GM15510 (cell line): ENCODE data around the gene CLDN1.

Experiments
- POLR2A ChIP-seq: IDR thresholded peaks from 3 replicates; pipeline ENCODE4 v1.6.1; 2011; ENCODE audit warnings: borderline replicate concordance; ENCODE audit not compliant: insufficient read length; ENCODE audit errors: extremely low read depth

CLDN1 gene

DNA sequence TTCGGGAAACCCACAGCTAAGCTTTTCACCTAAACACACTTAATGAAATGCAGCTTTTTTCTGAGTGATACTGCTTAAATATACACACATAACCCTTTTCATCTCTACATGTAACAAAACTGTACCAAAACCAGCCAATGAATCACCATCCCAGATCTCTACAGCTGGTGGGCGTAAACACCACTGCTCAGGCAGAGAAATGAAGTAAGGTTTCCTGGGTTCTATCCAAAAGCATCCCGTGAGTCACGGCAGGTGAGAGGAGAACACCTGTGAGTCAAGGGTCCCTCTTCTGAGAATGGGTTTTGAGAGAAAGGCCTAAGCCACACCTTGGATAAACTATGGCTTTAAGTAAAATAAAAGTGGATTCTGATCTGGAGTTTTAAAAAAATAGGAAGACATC lies 2.6 kb downstream of the CLDN1 start:
- no peak for TF ChIP-seq POLR2A

DNA sequence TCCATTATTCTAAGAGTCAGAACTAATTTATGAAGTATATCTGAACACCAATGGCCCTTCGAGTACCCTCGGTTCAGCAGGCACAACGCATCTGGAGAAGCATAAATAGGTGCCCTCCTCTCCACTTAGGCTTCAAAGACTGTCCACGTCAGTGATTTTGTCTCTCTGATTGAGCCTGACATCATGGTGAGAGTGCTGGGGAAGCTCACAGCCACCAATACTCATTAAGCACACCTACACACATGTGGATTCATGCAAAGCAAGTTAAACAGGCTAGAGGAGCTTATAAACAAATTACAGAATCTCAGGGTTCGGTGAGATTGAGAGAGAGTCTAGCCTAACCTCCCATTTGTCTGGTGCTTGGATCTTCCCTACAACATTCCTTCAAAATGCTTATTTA lies 3.6 kb downstream of the CLDN1 start:
- TF ChIP-seq POLR2A, result no peak

DNA sequence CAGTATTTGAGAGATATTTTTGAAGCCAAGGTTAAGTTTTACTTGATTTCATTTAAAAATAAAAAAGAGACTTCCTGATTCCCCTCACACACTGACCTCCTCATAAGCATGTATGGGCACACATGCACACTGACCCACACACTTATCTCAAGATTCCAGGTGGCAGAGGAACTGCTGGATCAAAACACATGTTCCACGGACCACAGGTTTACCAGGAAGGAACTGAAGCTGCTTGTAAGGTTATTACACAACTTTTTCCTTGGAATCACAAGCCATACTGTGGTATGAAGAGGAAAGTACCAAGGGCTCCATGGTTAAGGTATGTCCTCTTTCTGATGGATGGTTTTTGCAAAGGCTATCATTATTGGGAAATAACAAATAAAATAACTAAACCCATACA lies 7.5 kb downstream of the CLDN1 start:
- no peak for TF ChIP-seq POLR2A

DNA sequence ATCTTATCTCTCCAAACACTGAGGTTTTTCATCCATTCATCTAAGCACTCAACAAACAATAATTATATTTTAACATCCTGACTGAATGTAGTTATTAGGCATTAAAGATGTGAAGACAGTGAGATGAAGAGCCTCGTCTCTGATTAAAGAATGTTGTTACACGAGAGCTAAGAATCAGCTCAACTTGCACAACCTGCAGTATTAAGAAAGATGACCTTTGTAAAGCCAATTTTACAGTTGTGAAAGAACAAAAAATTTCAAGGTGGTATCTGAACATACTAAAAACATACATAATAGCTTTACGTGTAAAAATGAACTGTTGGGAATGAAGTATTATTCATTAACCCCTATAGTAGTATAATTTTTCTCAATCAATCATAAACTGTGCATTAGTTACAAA lies 12.8 kb downstream of the CLDN1 start:
- TF ChIP-seq POLR2A, result no peak

DNA sequence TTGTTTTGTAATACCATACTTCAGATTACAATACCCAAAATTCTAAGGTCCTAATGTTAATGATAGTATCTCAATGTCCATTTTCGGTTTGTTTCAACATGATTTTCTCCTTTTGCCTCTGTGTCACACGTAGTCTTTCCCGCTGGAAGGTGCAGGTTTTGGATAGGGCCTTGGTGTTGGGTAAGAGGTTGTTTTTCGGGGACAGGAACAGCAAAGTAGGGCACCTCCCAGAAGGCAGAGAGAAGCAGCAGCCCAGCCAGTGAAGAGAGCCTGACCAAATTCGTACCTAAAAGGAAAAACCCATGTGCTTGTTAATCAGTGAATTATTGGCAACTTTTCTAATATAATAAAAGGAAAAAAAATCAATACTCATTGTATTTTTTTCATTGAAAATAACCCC lies 14.1 kb downstream of the CLDN1 start:
- no peak for TF ChIP-seq POLR2A

DNA sequence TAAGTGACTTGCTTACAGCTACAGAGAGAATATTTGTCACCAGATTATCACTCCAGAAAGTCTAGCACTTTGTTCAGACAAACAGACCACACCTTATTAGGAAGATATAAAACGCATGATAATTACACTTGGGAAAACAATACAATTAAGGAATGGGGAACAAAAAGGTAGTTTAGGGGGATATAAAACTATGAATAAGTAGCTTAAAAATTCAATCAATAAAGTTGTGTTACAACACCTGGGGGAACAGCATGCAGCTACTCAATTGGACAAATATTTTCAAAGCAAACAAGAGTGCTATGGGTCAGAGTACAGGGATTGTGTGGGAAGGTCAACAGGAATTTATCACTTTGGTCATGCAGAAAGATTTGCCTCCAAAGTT lies 15.1 kb downstream of the CLDN1 start:
- no peak for TF ChIP-seq POLR2A

DNA sequence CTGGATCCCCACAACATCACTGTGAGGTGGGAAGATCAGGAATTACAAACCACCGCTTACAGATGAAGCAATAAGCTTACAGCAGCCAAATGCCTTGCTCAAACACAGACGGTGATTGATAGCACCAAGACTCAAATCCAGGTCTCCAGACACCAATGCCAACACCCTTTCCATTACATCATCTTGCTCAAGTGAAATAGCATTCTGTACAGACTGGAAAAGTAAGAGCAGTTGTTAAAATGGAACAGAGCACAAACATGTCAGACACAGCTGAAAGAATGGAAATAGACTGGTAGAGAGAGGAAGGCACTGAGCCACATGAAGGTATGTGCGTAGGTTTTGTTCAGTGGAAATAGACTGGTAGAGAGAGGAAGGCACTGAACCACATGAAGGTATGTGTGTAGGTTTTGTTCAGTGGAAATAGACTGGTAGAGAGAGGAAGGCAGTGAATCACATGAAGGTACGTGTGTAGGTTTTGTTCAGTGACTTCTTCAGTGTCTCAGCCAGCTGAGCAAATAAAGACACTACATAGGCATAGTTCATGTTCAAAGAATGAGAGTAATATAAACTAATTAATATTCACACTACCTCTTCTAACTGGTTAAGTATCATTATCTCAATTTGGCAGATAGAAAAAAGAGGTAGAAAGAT lies 15.6 kb downstream of the CLDN1 start:
- TF ChIP-seq POLR2A, result no peak

DNA sequence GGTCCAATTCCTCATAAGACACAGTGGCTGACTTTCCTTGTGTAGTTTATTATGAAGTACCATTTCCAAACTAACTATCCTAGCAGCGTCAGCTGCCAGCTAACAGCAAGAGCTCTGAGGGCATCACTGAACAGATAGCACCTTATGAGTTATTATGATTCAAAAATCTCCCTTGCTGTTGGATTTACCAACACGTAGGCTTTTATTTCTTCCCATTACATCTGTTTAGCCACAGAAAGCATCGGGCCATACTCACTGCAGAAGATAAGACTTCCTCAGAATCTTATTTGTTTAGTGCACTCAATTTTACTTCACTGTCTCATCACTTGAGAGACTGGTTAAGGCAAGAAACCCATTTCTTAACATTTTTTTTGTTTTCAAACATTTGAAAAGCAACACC lies 16.2 kb downstream of the CLDN1 start:
- TF ChIP-seq POLR2A, result no peak

DNA sequence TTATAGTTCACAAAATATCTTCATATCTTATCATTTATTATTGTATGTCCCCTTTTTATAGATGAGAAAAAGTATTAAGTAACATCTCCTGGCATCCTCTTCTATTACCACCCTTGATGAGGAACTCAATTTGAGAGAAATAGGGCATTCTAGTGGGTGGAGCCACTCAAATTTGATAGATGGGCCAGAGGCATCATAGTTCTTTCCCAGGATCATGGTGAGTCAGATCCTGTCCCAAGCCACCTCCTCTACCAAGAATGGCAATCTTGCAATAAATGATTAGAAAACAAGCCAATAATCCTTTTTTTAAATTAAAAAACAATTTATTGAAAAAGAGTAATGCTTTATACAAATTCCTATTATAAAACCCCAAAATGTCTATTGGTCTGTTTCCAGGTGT lies 16.8 kb downstream of the CLDN1 start:
- TF ChIP-seq POLR2A, result no peak

DNA sequence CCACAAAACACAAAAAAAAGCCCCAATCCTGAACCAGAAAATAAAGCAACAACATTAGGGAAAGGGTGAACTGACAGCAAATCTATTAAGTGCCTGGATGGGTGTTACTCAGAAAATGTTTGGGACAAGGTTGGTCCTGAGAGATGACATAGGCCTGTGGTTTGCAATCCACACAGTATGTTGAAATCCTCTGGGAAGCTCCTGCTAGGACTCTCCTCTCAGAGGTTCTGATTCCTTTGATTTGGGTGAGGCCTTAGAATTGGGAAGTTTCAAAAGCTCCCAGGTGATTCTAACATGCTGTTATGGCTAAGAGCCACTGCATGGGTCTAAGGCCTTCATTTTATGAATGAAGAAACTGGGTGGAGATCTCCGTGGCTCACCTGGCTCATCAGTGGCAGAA lies 18.4 kb downstream of the CLDN1 start:
- no peak for TF ChIP-seq POLR2A

DNA sequence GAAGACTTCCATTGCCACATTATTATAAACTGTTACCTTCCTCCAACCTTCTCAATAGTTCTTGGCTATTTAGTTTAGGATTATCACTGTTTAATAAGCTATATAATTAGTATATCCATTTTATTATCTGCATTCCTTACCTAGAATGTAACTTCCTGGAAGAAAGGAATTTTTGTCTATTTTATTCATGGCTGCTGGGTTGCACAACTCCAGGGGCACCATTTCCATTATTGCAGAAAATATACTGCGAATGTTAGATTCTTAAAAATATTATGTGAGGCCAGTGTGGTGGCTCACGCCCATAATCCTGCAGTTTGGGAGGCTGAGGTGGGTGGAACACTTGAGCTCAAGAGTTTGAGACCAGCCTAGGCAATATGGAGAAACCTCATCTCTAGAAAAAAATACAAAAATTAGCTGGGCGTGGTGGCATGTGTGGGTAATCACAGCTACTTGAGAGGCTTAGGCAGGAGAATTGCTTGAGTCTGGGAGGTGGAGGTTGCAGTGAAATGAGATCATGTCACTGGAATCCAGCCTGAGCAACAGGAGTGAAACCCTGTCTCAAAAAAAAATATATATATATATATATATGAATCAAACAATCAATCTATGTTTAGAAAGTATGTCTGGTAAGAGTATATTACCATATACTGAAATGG lies 19.9 kb downstream of the CLDN1 start:
- TF ChIP-seq POLR2A, result no peak

DNA sequence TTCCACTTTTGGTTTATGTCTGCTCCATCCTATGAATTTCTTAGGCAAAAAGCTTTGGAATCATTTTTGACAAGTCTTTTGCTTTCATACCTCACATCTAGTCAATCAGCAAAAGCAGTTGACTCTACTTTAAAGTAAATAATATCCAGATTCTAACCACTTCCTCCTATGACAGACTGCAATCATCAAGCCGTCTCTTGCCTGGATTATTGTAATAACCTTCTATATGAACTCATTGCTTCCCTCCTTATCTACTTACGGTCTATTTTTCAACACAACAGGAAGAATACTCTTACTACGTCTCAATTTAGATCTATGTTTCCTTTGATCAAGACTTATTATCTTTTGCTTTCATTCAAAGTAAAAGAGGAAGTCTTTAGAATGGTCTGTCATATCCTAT lies 20.7 kb downstream of the CLDN1 start:
- no peak for TF ChIP-seq POLR2A

DNA sequence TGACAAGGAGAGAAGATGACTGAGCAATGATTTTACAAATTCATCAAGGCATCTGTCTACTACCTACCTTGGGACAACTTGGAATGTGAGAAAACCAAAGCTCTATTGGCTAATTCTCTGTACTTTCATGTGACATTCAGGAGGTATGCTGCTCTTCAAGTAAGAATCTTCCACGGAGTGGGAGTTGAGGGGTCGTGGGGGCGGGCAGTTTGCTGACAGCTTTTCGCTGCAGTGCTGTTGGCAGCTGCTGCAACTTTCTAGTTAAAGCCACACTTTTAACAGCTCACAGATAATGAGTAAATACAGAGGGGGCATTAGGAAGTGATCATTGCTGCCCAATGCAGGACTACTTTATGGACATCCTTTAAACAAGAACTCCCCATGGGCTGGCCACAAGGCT lies 22.3 kb downstream of the CLDN1 start:
- TF ChIP-seq POLR2A, result no peak

DNA sequence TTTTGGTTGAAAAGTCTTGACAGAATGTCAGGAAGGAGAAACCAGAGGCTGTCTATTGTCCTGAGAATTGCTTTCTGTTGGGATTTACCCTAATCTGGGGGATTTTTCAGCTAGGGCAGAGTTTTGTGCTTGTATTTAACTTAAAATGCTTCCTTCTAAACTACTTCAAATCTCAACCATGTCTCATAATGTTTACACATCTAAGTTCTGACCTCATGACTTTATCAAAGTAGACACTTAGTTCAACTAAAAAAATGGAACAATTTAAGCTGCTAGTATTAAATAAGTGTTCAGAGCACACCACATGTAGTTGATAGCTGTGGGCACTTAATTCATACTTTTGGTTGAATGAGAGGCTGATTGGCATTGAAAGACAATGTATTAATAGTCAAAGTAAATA lies 28.2 kb downstream of the CLDN1 start:
- TF ChIP-seq POLR2A, result no peak

DNA sequence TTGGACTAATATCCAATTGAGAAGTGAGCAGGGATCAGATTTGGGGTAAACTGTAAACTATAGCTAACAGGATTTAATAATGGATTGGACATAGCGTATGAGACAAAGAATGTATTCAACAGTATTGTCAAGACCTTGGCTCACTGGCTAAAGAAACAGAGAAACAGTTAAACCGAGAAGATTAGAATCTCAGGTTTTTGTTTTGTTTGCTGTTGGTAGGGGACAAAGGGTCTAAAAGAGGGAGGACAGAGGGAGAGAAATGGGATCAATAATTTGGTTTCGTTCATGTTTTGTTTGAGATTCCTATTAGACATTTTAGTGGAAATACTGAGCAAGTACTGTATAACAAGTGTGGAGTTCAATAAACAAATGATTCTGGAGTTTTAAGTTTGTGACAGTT lies 28.6 kb downstream of the CLDN1 start:
- no peak for TF ChIP-seq POLR2A

DNA sequence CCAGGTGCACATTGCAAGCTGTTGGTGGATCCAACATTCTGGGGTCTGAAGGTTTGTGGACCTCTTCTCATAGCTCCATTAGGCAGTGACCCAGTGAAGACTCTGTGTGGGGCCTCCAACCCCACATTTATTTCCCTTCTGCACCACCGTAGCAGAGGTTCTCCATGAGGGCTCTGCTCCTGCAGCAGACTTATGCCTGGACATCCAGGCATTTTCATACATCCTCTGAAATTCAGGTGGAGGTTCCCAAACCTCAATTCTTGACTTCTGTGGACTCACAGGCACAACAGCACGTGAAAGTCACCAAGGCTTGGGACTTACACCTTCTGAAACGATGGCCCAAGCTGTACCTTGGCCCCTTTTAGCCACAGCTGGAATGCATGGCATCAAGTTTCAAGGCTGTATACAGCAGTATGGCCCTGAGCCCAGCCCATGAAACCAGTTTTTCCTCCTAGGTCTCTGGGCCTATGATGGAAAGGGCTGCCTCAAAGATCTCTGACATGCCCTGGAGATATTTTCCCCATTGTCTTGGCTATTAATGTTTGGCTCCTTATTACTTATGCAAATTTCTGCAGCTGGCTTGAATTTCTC lies 30.2 kb downstream of the CLDN1 start:
- no peak for TF ChIP-seq POLR2A

DNA sequence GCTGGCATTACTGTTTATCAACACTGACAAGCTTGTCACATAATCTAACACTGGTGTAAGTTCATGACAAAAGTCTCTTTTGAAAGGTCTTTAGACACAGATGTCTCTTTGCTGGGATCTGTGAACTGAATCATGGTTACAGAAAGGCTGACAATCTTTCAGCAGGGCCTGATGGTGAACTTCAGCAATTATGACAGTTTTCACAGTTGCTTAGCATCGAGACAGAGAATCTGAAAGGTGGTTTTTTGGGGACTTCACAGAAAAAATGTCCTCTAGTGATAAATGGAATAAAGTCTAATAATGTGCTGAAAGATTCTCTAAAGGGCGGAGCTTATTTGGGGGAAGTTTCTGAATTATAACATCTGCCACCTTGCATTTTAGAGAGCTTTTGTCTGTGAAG lies 32.3 kb downstream of the CLDN1 start:
- no peak for TF ChIP-seq POLR2A

DNA sequence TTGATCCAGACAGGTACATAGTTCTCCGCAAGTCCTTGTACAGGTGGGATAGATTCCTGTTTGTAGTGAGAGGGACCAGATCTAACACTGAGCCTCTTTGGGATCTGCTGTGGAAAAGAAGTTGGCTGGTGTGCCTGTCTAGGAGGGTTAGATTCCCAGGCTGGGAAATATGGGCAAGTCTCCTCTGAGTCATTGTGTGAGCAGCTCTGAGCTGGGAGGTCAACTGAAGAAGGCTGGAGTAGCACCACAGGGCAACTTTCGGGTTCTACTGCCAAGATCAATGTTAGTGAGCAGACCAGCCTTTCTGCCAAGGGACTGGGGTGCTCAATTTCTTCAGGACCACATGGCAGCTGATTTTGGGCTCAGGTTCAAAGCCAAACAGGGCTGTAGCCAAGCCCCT lies 33.4 kb downstream of the CLDN1 start:
- no peak for TF ChIP-seq POLR2A

DNA sequence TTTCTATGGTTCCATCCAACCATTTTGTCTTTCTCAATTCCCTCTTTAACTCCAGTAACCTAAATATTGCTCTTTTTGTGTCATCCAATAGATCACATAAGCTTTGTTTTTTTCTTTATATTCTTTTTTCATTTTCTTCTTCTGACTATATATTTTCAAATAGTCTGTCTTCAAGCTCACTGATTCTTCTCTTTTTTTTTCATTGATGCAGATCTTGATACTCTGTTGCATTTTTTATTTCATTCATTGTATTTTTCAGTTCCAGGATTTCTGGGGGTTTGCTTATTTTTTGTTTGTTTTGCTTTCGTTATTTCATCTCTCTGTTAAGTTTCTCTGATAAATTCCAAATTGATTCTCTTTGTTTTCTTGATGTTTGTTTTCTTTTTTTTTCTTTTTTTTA lies 36.2 kb downstream of the CLDN1 start:
- TF ChIP-seq POLR2A, result no peak
